Stimulated activated CD8-positive, alpha-beta memory T cell treated with anti-CD3 and anti-CD28 coated beads, Interleukin-15, amount 100 ng/mL, for 1 hour (primary cell): Measurements from ENCODE around the gene GNG8.
A peak's percentile ranks its signal among the peaks of the same experiment; 100 is the strongest.

ENCODE experiments used
- DNase-seq: peaks from one replicate; pipeline ENCODE4 v3.0.0-alpha.2; 2020; ENCODE audit warnings: low read depth

Gene GNG8

GRCh38 chr19:46635920-46636761 is at the start of gene GNG8:
Gene GNG8, minus strand, starts transcription at chr19:46636202. Its CDS starts 1,520 bp downstream, at chr19:46634682.
- DNase-seq: no peak

GRCh38 chr19:46685189-46685588 is 49.2 kb upstream of the GNG8 start:
- no peak for DNase-seq

GRCh38 chr19:46678110-46678732 is 42.2 kb upstream of the GNG8 start:
- peak; percentile 10 for DNase-seq

- DNase-seq: no peak
Measured at GRCh38 chr19:46674416-46675178, 38.6 kb upstream of the GNG8 start.

- no peak for DNase-seq
Measured at GRCh38 chr19:46670813-46671212, 34.8 kb upstream of the GNG8 start.

GRCh38 chr19:46668662-46669061 is 32.7 kb upstream of the GNG8 start:
- DNase-seq: no peak

- no peak for DNase-seq
Measured at GRCh38 chr19:46665072-46665471, 29.1 kb upstream of the GNG8 start.

- peak; percentile 36 for DNase-seq
Measured at GRCh38 chr19:46661735-46662592, 26.0 kb upstream of the GNG8 start.

GRCh38 chr19:46661020-46661731 is 25.2 kb upstream of the GNG8 start, which contains the start of gene DACT3:
Gene DACT3, minus strand, starts transcription at chr19:46661182. Its CDS starts 118 bp downstream, at chr19:46661064.
- DNase-seq: peak; percentile 99

GRCh38 chr19:46660551-46661019 is 24.6 kb upstream of the GNG8 start:
- no peak for DNase-seq

- no peak for DNase-seq
Measured at GRCh38 chr19:46660008-46660517, 24.1 kb upstream of the GNG8 start.

GRCh38 chr19:46659151-46660007 is 23.4 kb upstream of the GNG8 start:
- no peak for DNase-seq

- no peak for DNase-seq
Measured at GRCh38 chr19:46656541-46656940, 20.5 kb upstream of the GNG8 start.

GRCh38 chr19:46654621-46655152 is 18.7 kb upstream of the GNG8 start:
- DNase-seq: no peak

- no peak for DNase-seq
Measured at GRCh38 chr19:46650445-46650844, 14.4 kb upstream of the GNG8 start.

- no peak for DNase-seq
Measured at GRCh38 chr19:46648961-46649960, 13.3 kb upstream of the GNG8 start.

- DNase-seq: no peak
Measured at GRCh38 chr19:46648060-46648960, 12.3 kb upstream of the GNG8 start.
